Stimulated activated CD8-positive, alpha-beta memory T cell treated with anti-CD3 and anti-CD28 coated beads, Interleukin-15, amount 100 ng/mL, for 24 hours (primary cell): ENCODE measurements around the gene TNFRSF17.
"Not testable (repeated sequence)": the region's sequence is repeated elsewhere in the genome, so short reads cannot be mapped to it uniquely, and the experiment has no call there.

Source experiments
- DNase-seq: peaks from one replicate; pipeline ENCODE4 v3.0.0-alpha.2; 2020; ENCODE audit warnings: low read depth

The TNFRSF17 gene

GRCh38 chr16:11964761-11965551 lies at the start of gene TNFRSF17:
Gene TNFRSF17 (plus strand): TSS chr16:11965210. CDS start chr16:11965325, 115 bp downstream.
- DNase-seq: no peak

- peak; percentile 97 for DNase-seq
Measured at GRCh38 chr16:11915644-11916523, 49.1 kb upstream of the TNFRSF17 start, which contains the start of gene GSPT1. Gene GSPT1 (minus strand): TSS chr16:11915956. CDS start chr16:11915720, 236 bp downstream.

GRCh38 chr16:11916524-11917285 lies 48.3 kb upstream of the TNFRSF17 start:
- DNase-seq: no peak

GRCh38 chr16:11924046-11924445 lies 41.0 kb upstream of the TNFRSF17 start:
- DNase-seq: not testable (repeated sequence)

GRCh38 chr16:11927350-11927749 lies 37.7 kb upstream of the TNFRSF17 start:
- not testable (repeated sequence) for DNase-seq

- not testable (repeated sequence) for DNase-seq
Measured at GRCh38 chr16:11941945-11942344, 23.1 kb upstream of the TNFRSF17 start, which contains the start of gene NPIPB2. Gene NPIPB2 (minus strand): TSS chr16:11942045. CDS start chr16:11942045, 0 bp downstream.

GRCh38 chr16:11946433-11946832 lies 18.6 kb upstream of the TNFRSF17 start:
- no peak for DNase-seq

- no peak for DNase-seq
Measured at GRCh38 chr16:11948819-11949218, 16.2 kb upstream of the TNFRSF17 start.

GRCh38 chr16:11949527-11949926 lies 15.5 kb upstream of the TNFRSF17 start:
- DNase-seq: no peak

- no peak for DNase-seq
Measured at GRCh38 chr16:11950388-11950787, 14.6 kb upstream of the TNFRSF17 start.

GRCh38 chr16:11953576-11953975 lies 11.4 kb upstream of the TNFRSF17 start:
- not testable (repeated sequence) for DNase-seq

- no peak for DNase-seq
Measured at GRCh38 chr16:11955713-11956123, 9.3 kb upstream of the TNFRSF17 start.

- DNase-seq: no peak
Measured at GRCh38 chr16:11956558-11956957, 8.5 kb upstream of the TNFRSF17 start.

- DNase-seq: no peak
Measured at GRCh38 chr16:11957591-11958395, 7.2 kb upstream of the TNFRSF17 start.

GRCh38 chr16:11962457-11962856 lies 2.6 kb upstream of the TNFRSF17 start:
- DNase-seq: not testable (repeated sequence)

- not testable (repeated sequence) for DNase-seq
Measured at GRCh38 chr16:11962978-11963377, 2.0 kb upstream of the TNFRSF17 start.

- no peak for DNase-seq
Measured at GRCh38 chr16:11963706-11964105, 1.3 kb upstream of the TNFRSF17 start.

- no peak for DNase-seq
Measured at GRCh38 chr16:11966173-11966572, 1.2 kb downstream of the TNFRSF17 start.

GRCh38 chr16:11967195-11967911 lies 2.3 kb downstream of the TNFRSF17 start:
- DNase-seq: no peak

- no peak for DNase-seq
Measured at GRCh38 chr16:11968577-11968976, 3.6 kb downstream of the TNFRSF17 start.
